LNCaP clone FGC (cell line): ENCODE data around the gene ZNF845.
"Not testable (repeated sequence)": the region's sequence is repeated elsewhere in the genome, so short reads cannot be mapped to it uniquely, and the experiment has no call there.

Source experiments
- DNase-seq: peaks from one replicate; pipeline ENCODE4 v3.0.0-alpha.2; 2011; ENCODE audit warnings: low read depth
- H3K4me3 ChIP-seq: 2 replicates; pipeline ENCODE4 v1.5.1; 2011; ENCODE audit warnings: mild to moderate bottlenecking, low read depth, low read length, control low read depth
- TF ChIP-seq, protein P1 (sequence below): IDR thresholded peaks from 2 replicates; pipeline ENCODE4 v1.5.1; 2012; ENCODE audit warnings: mild to moderate bottlenecking; ENCODE audit not compliant: control insufficient read depth, insufficient read depth; ENCODE audit errors: extremely low read depth

Gene ZNF845

GRCh38 chr19:53357821-53358581 is 24.5 kb downstream of the ZNF845 start:
- no peak overlapping the region for H3K4me3 ChIP-seq
- TF ChIP-seq, protein P1, sequence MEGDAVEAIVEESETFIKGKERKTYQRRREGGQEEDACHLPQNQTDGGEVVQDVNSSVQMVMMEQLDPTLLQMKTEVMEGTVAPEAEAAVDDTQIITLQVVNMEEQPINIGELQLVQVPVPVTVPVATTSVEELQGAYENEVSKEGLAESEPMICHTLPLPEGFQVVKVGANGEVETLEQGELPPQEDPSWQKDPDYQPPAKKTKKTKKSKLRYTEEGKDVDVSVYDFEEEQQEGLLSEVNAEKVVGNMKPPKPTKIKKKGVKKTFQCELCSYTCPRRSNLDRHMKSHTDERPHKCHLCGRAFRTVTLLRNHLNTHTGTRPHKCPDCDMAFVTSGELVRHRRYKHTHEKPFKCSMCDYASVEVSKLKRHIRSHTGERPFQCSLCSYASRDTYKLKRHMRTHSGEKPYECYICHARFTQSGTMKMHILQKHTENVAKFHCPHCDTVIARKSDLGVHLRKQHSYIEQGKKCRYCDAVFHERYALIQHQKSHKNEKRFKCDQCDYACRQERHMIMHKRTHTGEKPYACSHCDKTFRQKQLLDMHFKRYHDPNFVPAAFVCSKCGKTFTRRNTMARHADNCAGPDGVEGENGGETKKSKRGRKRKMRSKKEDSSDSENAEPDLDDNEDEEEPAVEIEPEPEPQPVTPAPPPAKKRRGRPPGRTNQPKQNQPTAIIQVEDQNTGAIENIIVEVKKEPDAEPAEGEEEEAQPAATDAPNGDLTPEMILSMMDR: no peak
- no peak for DNase-seq

DNA sequence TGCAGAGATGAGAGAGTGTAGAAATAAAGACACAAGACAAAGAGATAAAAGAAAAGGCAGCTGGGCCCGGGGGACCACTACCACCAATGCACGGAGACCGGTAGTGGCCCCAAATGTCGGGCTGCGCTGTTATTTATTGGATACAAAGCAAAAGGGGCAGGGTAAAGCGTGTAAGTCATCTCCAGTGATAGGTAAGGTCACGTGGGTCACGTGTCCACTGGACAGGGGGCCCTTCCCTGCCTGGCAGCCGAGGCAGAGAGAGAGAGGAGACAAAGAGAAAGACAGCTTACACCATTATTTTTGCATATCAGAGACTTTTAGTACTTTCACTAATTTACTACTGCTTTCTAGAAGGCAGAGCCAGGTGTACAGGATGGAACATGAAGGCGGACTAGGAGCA is 26.5 kb downstream of the ZNF845 start:
- not testable (repeated sequence) for DNase-seq, H3K4me3 ChIP-seq

- TF ChIP-seq, protein P1: peak; percentile 43; the same call in 1 of the 2 replicates
- peak within 1 kb of the TSS; percentile 74 for H3K4me3 ChIP-seq
- peak; percentile 59 for DNase-seq
Observed at GRCh38 chr19:53365134-53365898, 31.8 kb downstream of the ZNF845 start, which contains the start of gene ZNF525. Gene ZNF525 (plus strand): TSS chr19:53365705. CDS start chr19:53372282, 6,577 bp downstream.

DNA sequence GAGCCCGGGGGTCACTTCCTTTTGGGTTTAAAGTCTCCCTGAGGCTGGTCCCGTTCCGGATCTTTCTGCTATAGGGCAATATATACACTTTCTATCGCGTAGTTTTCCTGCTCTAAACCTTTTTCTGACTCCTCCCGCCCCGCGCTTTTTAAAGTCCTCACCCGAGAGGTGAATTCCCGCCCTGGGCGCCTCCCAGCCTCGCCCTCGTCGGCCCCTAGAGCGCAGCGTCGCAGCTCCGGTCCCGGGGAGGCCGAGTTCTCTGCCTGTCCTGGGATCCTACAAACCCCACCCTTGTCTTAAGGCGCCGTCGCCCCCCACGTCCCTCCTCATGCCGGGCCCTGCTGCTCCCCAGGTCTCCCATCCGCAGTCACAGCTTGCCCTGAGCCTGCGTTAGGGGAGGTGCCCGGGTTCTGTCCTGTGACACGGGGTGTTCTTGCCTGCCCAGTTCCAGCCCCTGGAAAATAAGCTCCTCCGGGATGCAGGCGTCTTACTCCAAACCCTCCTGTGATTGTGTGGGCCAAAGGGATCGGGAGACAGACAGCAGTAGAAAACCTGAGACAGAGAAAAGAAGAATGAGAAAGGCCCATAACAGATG is 32.4 kb downstream of the ZNF845 start:
- peak overlapping the region; percentile 74 for H3K4me3 ChIP-seq
- DNase-seq: no peak
- TF ChIP-seq, protein P1: no peak

DNA sequence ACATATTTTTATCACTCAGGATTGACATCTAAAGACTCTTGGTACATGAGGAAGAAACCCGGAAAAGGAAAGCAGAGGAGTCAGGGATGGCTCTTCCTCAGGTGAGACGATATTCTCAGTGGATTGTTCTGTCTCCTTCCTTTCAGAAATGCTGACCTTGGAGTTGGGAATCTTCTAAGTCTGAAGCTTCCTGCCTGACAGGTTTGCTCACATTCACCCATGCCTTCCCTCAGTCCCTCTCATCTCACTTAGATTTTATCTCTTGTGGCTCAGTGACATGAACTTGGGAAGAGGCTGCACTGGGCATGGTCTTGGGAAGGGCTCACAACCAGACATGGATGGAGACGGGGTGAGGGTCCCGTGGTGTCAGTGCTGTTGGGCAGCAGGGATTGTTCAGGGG is 38.6 kb downstream of the ZNF845 start:
- TF ChIP-seq, protein P1: no peak
- no peak overlapping the region for H3K4me3 ChIP-seq
- peak; percentile 68 for DNase-seq

GRCh38 chr19:53374288-53374687 is 40.7 kb downstream of the ZNF845 start:
- TF ChIP-seq, protein P1: no peak
- DNase-seq: no peak
- no peak overlapping the region for H3K4me3 ChIP-seq

DNA sequence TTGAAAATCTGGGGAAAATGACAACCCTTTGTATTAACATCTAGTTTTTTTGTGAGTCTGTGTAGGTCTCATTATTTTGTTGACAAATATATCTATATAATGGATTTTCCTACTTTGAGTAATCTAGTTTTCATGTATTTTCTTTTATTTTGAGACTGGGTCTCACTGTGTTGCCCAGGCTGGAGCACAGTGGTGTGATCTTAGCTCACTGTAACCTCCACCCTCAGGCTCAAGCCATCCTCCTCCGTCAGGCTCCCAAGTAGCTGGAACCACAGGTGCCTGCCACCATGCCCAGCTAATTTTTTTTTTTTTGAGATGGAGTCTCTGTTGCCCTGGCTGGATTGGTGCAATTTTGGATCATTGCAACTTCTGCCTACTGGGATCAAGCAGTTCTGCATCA is 41.2 kb downstream of the ZNF845 start:
- no peak overlapping the region for H3K4me3 ChIP-seq
- DNase-seq: no peak
- TF ChIP-seq, protein P1: no peak
